Measurements from ENCODE around the gene NPBWR2.
A peak's percentile ranks its signal among the peaks of the same experiment; 100 is the strongest.

Gene NPBWR2

GRCh38 chr20:64076061-64076997 is 31.0 kb downstream of the NPBWR2 start:
- POLR2A ChIA-PET, result interaction anchor here (0.5 to 0.6 kb wide), 2 partner anchors 14 to 17 kb away, joined by 3 read pairs; no protein-coding TSS in a partner anchor
- Histone ChIP-seq H3K4me1 (ENCODE audit: control insufficient read depth, insufficient read depth, low read length) (peaks cover 10% of the 10 kb centered on the region), H3K4me3 (ENCODE audit: low read depth, low read length) (no peak overlapping the region)

GRCh38 chr20:64075556-64075955 is 31.8 kb downstream of the NPBWR2 start:
- Histone ChIP-seq H3K4me1 (ENCODE audit: control insufficient read depth, insufficient read depth, low read length) (peaks cover 10% of the 10 kb centered on the region), H3K27ac (ENCODE audit: extremely low read depth, low read depth, low read length) (no peak overlapping the region), H3K4me3 (ENCODE audit: low read depth, low read length) (no peak overlapping the region), H3K9me3 (ENCODE audit: control insufficient read depth, insufficient read depth, low read depth, low read length) (no peaks in the 10 kb centered on the region), H3K36me3 (ENCODE audit: control insufficient read depth in 2 of 2, insufficient read depth in 1 of 2, low read length in 2 of 2) (peaks cover 0 to 25% of the 10 kb centered on the region in 2 experiments; a peak in 1 of 3 replicates)
- ChIA-PET CTCF (interaction anchor here (0.5 kb wide), 1 partner anchor 66 kb away, joined by 3 read pairs; no protein-coding TSS in a partner anchor), POLR2A (interaction anchor here (0.6 to 0.8 kb wide), 2 partner anchors 10 to 16 kb away, joined by 3 read pairs; no protein-coding TSS in a partner anchor)
- TF ChIP-seq CTCF (tag by site-specific recombination; IDR thresholded peaks at IDR 0.05) (no peak), ZNF266 (tag by site-specific recombination; IDR thresholded peaks at IDR 0.05; ENCODE audit: low read depth) (no peak), ZNF677 (tag by site-specific recombination; IDR thresholded peaks at IDR 0.05) (no peak), ZFHX2 (tag by site-specific recombination; conservative IDR thresholded peaks at IDR 0.05) (no peak), ZNF175 (tag by site-specific recombination; IDR thresholded peaks at IDR 0.05) (no peak), ZNF561 (tag by site-specific recombination; IDR thresholded peaks at IDR 0.05; ENCODE audit: borderline replicate concordance) (no peak), ZNF324 (tag by site-specific recombination; IDR thresholded peaks at IDR 0.05) (no peak), ZNF777 (tag by site-specific recombination; IDR thresholded peaks at IDR 0.05; ENCODE audit: borderline replicate concordance) (no peak), EGR2 (tag by site-specific recombination; IDR thresholded peaks at IDR 0.05; ENCODE audit: low read depth) (no peak), KLF9 (tag by site-specific recombination; IDR thresholded peaks at IDR 0.05; ENCODE audit: low read depth) (no peak), ZNF274 (IDR thresholded peaks at IDR 0.05; ENCODE audit: low read length) (no peak), ZNF274 (tag by site-specific recombination; IDR thresholded peaks at IDR 0.05; ENCODE audit: borderline replicate concordance) (no peak), ZNF624 (tag by site-specific recombination; IDR thresholded peaks at IDR 0.05) (no peak), ZSCAN5A (tag by site-specific recombination; IDR thresholded peaks at IDR 0.05) (no peak), ZNF791 (tag by site-specific recombination; IDR thresholded peaks at IDR 0.05) (no peak), ZNF529 (tag by site-specific recombination; IDR thresholded peaks at IDR 0.05; ENCODE audit: insufficient replicate concordance) (no peak), ZNF211 (tag by site-specific recombination; IDR thresholded peaks at IDR 0.05; ENCODE audit: low read depth) (no peak), ZNF239 (tag by site-specific recombination; IDR thresholded peaks at IDR 0.05) (no peak)
- TF ChIP-seq, protein P1, sequence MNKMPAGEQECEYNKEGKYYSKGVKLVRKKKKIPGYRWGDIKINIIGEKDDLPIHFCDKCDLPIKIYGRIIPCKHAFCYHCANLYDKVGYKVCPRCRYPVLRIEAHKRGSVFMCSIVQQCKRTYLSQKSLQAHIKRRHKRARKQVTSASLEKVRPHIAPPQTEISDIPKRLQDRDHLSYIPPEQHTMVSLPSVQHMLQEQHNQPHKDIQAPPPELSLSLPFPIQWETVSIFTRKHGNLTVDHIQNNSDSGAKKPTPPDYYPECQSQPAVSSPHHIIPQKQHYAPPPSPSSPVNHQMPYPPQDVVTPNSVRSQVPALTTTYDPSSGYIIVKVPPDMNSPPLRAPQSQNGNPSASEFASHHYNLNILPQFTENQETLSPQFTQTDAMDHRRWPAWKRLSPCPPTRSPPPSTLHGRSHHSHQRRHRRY (tag by site-specific recombination; IDR thresholded peaks at IDR 0.05), result no peak
- TF ChIP-seq, protein P2, sequence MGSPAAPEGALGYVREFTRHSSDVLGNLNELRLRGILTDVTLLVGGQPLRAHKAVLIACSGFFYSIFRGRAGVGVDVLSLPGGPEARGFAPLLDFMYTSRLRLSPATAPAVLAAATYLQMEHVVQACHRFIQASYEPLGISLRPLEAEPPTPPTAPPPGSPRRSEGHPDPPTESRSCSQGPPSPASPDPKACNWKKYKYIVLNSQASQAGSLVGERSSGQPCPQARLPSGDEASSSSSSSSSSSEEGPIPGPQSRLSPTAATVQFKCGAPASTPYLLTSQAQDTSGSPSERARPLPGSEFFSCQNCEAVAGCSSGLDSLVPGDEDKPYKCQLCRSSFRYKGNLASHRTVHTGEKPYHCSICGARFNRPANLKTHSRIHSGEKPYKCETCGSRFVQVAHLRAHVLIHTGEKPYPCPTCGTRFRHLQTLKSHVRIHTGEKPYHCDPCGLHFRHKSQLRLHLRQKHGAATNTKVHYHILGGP (tag by site-specific recombination; IDR thresholded peaks at IDR 0.05), result no peak
- TF ChIP-seq, protein P3, sequence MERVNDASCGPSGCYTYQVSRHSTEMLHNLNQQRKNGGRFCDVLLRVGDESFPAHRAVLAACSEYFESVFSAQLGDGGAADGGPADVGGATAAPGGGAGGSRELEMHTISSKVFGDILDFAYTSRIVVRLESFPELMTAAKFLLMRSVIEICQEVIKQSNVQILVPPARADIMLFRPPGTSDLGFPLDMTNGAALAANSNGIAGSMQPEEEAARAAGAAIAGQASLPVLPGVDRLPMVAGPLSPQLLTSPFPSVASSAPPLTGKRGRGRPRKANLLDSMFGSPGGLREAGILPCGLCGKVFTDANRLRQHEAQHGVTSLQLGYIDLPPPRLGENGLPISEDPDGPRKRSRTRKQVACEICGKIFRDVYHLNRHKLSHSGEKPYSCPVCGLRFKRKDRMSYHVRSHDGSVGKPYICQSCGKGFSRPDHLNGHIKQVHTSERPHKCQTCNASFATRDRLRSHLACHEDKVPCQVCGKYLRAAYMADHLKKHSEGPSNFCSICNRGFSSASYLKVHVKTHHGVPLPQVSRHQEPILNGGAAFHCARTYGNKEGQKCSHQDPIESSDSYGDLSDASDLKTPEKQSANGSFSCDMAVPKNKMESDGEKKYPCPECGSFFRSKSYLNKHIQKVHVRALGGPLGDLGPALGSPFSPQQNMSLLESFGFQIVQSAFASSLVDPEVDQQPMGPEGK (tag by site-specific recombination; IDR thresholded peaks at IDR 0.05), result no peak

More at GRCh38 chr20:64076061-64076997, 31.0 kb downstream of the NPBWR2 start:
- Histone ChIP-seq H3K36me3 (ENCODE audit: control insufficient read depth in 2 of 2, insufficient read depth in 1 of 2, low read length in 2 of 2) (peaks cover 0 to 22% of the 10 kb centered on the region in 2 experiments; a peak in 1 of 3 replicates), H3K9me3 (ENCODE audit: control insufficient read depth, insufficient read depth, low read depth, low read length) (no peaks in the 10 kb centered on the region), H3K27ac (ENCODE audit: extremely low read depth, low read depth, low read length) (no peak overlapping the region)
- CTCF ChIA-PET, result interaction anchor here (0.5 to 0.7 kb wide), 2 partner anchors 37 to 65 kb away, joined by 3 read pairs; no protein-coding TSS in a partner anchor
- 0 out of 2 replicates have a peak, but pooled peaks have one; percentile 8 for TF ChIP-seq GLIS1 (tag by site-specific recombination; IDR thresholded peaks at IDR 0.05)
- no peak for TF ChIP-seq ZNF530 (tag by site-specific recombination; IDR thresholded peaks at IDR 0.05; ENCODE audit: low read depth)
- TF ChIP-seq ZNF10 (tag by site-specific recombination; IDR thresholded peaks at IDR 0.05), result no peak
- 0 out of 2 replicates have a peak, but pooled peaks have one; percentile 29 for TF ChIP-seq ZIC2 (tag by site-specific recombination; IDR thresholded peaks at IDR 0.05)
- TF ChIP-seq ZNF19 (tag by site-specific recombination; IDR thresholded peaks at IDR 0.05; ENCODE audit: low read depth), result no peak
